Stomach (tissue), 4 donors: ENCODE results near the gene SMAD6.

Source experiments
- CTCF ChIP-seq, 7 experiments: fragments of 450-650 bp in 4 of 7; fragments of 200-600 bp in 3 of 7; sonication (generic) in 3 of 7; IDR thresholded peaks; one replicate each; pipeline ENCODE4 v1.5.1; 2016 to 2019; ENCODE audit warnings: antibody characterized with exemption in 7 of 7, control low read depth in 2 of 7, mild to moderate bottlenecking in 1 of 7
- EP300 ChIP-seq: sonication (generic); formaldehyde crosslinking; IDR thresholded peaks from one replicate; pipeline ENCODE4 v1.6.1; 2017; ENCODE audit warnings: antibody characterized with exemption
- POLR2A ChIP-seq, 4 donors: fragments of 450-650 bp; IDR thresholded peaks; one replicate each; pipeline ENCODE4 v1.6.1; 2016; ENCODE audit warnings: antibody characterized with exemption in 4 of 4, control low read depth in 2 of 4, mild to moderate bottlenecking in 1 of 4, moderate library complexity in 1 of 4
- POLR2AphosphoS5 ChIP-seq, 3 donors: sonication (generic); formaldehyde crosslinking; IDR thresholded peaks; one replicate each; pipeline ENCODE4 v1.6.1; 2016; ENCODE audit warnings: antibody characterized with exemption in 3 of 3

- TF ChIP-seq CTCF (IDR thresholded peaks at IDR 0.05) (no peak), POLR2AphosphoS5 (IDR thresholded peaks at IDR 0.05) (no peak), POLR2A (IDR thresholded peaks at IDR 0.05) (no peak), EP300 (no peak)
Observed at GRCh38 chr15:66714543-66714981, 12.5 kb downstream of the SMAD6 start.
